HG03108 (cell line): ENCODE data around the gene POLD2.

ENCODE experiments used
- ATAC-seq: cut with Tn5 transposase; IDR thresholded peaks from one replicate; pipeline ENCODE4 v1.9.1; 2021; ENCODE audit warnings: moderate library complexity; ENCODE audit not compliant: unreplicated experiment

Gene POLD2

GRCh38 chr7:44114586-44115310 is 8.6 kb downstream of the POLD2 start:
- no peak for ATAC-seq

- no peak for ATAC-seq
Measured at GRCh38 chr7:44113764-44114354, 9.5 kb downstream of the POLD2 start.

GRCh38 chr7:44112997-44113763 is 10.2 kb downstream of the POLD2 start:
- ATAC-seq = no peak

DNA sequence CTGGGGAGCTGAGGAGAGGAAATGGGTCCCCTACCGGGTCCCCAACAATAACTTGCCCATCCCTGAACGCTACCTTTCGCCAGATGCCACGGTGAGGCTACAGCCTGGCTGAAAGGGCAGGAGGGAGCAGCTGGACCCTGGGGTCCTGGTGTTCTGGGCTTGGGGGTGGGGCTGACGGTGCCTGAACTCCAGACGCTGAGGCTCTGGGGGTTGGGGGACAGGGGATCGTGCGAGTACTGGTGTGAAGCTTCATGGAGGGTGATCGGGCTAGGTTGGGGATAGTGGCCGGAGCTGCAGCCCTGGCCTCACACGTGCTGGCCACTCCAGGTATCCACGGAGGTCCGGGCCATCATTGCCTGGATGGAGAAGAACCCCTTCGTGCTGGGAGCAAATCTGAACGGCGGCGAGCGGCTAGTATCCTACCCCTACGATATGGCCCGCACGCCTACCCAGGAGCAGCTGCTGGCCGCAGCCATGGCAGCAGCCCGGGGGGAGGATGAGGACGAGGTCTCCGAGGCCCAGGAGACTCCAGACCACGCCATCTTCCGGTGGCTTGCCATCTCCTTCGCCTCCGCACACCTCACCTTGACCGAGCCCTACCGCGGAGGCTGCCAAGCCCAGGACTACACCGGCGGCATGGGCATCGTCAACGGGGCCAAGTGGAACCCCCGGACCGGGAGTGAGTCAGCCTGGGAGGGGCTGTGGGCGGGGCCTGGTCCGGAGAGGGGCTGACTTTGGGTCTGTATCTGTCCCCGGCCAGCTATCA is 10.9 kb downstream of the POLD2 start:
- ATAC-seq = no peak

GRCh38 chr7:44111761-44112160 is 11.6 kb downstream of the POLD2 start:
- no peak for ATAC-seq

DNA sequence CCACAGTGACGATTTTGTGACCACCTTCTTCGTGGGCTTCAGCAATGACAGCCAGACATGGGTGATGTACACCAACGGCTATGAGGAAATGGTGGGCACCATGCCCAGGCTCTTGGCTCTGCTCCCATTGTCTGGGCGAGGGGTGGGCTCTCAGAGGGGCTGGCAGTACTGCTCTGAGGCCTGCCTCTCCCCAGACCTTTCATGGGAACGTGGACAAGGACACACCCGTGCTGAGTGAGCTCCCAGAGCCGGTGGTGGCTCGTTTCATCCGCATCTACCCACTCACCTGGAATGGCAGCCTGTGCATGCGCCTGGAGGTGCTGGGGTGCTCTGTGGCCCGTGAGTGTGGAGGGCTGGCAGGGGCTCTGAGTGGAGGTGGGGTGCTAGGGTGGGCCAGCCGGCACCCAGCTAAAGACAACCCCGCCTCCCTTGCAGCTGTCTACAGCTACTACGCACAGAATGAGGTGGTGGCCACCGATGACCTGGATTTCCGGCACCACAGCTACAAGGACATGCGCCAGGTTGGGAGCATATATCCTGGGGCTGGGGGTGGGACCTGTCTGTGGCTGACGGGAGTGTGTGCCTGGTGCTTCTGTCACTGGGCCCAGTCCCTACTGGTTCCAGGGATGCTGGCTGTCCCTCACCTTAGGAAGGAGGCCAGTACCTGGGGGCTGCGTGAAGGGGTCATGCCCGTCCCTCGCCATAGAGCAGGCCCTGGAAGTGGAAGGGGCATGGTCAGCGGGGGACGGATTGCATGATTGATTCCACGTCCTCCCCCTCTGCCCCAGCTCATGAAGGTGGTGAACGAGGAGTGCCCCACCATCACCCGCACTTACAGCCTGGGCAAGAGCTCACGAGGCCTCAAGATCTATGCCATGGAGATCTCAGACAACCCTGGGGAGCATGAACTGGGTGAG is 12.4 kb downstream of the POLD2 start:
- no peak for ATAC-seq

DNA sequence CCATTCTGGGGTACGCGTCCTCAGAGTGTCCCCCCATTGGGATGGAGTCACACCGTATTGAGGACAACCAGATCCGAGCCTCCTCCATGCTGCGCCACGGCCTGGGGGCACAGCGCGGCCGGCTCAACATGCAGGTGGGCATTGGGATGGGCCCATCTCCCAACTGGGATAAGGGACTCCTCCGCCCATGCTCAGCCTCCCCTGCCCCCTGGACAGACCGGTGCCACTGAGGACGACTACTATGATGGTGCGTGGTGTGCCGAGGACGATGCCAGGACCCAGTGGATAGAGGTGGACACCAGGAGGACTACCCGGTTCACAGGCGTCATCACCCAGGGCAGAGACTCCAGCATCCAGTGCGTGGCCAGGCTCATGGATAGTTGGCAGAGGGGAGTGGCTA is 13.4 kb downstream of the POLD2 start:
- no peak for ATAC-seq

GRCh38 chr7:44108768-44109750 is 14.3 kb downstream of the POLD2 start:
- ATAC-seq = no peak

GRCh38 chr7:44107961-44108767 is 15.2 kb downstream of the POLD2 start:
- no peak for ATAC-seq

DNA sequence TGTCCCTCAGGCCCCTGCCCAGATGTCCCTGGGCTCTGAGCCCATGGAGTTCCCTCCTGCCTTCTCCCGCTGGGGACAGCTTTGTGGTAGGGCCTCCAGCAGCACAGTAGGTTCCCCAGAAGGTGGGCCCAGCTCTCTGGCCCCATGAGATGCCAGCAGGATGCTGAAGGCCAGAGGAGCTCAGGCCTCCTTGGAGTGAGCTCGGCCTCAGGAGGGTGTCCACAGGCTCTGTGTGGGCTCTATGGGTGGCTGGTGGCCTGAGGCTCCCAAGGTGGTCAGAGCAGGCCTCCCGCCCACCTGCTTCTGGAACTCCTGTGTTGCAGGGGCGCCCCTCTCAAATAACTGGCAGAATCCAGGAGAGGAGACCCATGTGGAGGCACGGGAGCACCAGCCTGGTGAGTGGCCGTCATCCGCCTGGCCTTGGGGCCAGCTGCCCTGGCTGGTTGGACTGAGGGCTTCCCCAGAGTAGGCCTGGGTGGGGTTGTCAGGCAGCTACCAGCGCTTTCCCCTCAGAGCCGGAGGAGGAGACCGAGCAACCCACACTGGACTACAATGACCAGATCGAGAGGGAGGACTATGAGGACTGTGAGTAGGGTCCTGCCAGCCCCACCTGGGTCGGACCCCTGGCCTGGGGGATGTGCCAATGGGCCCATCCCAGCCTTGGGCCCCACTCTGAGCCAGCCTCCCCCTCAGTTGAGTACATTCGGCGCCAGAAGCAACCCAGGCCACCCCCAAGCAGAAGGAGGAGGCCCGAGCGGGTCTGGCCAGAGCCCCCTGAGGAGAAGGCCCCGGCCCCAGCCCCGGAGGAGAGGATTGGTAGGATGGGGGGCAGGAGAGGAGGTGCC is 16.0 kb downstream of the POLD2 start:
- no peak for ATAC-seq

DNA sequence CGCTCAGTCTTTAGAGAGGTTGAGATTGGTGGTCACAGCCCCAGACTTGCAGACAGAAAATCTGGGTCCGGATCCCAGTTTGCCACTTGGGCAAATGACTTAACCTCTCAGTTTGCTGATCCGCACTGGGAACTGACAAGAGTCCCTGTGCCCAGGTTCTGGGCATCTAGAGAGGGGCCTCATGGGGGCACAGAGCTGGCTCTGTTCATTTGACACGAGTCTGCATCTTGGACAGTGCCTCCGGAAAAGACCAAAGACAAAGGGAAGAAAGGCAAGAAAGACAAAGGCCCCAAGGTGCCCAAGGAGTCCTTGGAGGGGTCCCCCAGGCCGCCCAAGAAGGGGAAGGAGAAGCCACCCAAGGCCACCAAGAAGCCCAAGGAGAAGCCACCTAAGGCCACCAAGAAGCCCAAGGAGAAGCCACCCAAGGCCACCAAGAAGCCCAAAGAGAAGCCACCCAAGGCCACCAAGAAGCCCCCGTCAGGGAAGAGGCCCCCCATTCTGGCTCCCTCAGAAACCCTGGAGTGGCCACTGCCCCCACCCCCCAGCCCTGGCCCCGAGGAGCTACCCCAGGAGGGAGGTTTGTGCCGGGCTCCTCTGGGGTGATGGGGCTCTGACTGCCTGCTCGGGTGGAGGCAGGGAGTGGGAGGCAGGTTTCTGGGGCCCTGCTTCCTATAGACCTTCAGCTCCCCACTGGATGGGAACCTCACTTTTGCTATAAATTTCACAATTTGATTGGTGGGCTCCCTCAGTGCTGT is 16.9 kb downstream of the POLD2 start:
- ATAC-seq = no peak

GRCh38 chr7:44105832-44106231 is 17.5 kb downstream of the POLD2 start:
- no peak for ATAC-seq

- no peak for ATAC-seq
Measured at GRCh38 chr7:44104860-44105771, 18.2 kb downstream of the POLD2 start.

DNA sequence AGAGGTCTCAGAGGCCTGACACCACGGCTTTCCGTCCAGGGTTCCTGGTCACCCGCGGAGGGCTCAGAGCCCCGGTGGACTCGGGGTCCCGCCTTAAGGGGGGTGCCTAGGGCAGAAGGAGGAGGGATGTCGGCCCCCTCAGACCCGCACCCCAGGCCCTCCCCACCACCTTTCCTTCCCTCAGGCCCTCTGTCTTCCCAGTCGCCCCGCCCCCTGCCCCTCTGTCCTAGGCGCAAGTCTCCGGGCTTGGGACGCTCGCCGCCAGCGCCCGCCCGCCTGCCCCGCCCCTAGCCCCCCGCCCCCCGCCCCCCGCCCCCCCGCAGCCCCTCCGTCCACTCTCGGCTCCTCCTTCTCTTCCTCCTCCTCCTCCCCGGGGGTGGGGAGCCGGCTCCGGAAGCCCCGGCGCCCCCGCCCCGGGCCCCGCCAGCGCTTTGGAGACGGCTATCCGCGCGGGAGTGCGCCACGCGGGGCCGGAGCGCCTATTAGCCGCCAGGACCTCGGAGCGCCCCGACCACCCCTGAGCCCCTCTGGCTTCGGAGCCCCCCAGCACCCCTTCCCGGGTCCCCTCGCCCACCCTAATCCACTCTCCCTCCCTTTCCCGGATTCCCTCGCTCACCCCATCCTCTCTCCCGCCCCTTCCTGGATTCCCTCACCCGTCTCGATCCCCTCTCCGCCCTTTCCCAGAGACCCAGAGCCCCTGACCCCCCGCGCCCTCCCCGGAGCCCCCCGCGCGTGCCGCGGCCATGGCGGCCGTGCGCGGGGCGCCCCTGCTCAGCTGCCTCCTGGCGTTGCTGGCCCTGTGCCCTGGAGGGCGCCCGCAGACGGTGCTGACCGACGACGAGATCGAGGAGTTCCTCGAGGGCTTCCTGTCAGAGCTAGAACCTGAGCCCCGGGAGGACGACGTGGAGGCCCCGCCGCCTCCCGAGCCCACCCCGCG is 19.2 kb downstream of the POLD2 start, which contains the start of gene AEBP1:
Gene AEBP1 (plus strand): TSS at position 423 of the 937 bp plus-strand sequence. CDS start 321 bp downstream, at position 744.
- ATAC-seq = peak; percentile 38
